WTC11 (cell line): ENCODE measurements around the gene LYPLA2. TPM values are rescaled to one million over a fixed set of nuclear protein-coding genes. Genes with fewer than 3 reads are reported as not detected.

ENCODE experiments used
- ATAC-seq: fragments of 200-7000 bp; cut with Tn5 transposase; 2 replicates; pipeline ENCODE4 v1.10.0; 2021; ENCODE audit warnings: mild to moderate bottlenecking, moderate library complexity
- CTCF ChIA-PET: fragments of 300-600 bp; sonication (Branson Sonifier 250); formaldehyde crosslinking; loops from one replicate; lab custom pipeline; 2021; ENCODE audit warnings: antibody characterized with exemption; lab: Charles Lee
- POLR2A ChIA-PET: fragments of 350-600 bp; sonication (Branson Sonifier 250); formaldehyde crosslinking; loops from one replicate; lab custom pipeline; 2021; ENCODE audit warnings: antibody characterized with exemption; lab: Charles Lee
- DNase-seq: peaks from one replicate; pipeline ENCODE4 v3.0.0; 2021; ENCODE audit warnings: low spot score
- H3K27ac Mint-ChIP-seq: 2 replicates; pipeline ENCODE4 v1.8.0; 2021; ENCODE audit warnings: mixed read lengths
- H3K27me3 Mint-ChIP-seq: 2 replicates; pipeline ENCODE4 v1.8.0; 2021; ENCODE audit warnings: low read depth, mild to moderate bottlenecking, moderate library complexity, mixed read lengths
- H3K36me3 Mint-ChIP-seq: 2 replicates; pipeline ENCODE4 v1.8.0; 2021; ENCODE audit warnings: mixed read lengths
- H3K4me1 Mint-ChIP-seq: 2 replicates; pipeline ENCODE4 v1.8.0; 2022; ENCODE audit warnings: mixed read lengths
- H3K4me3 Mint-ChIP-seq: 2 replicates; pipeline ENCODE4 v1.8.0; 2021; ENCODE audit warnings: mild to moderate bottlenecking, moderate library complexity, mixed read lengths
- H3K9me3 Mint-ChIP-seq: 2 replicates; pipeline ENCODE4 v1.8.0; 2021; ENCODE audit warnings: mixed read lengths
- AFF4 ChIP-seq: sonication (generic); formaldehyde crosslinking; IDR thresholded peaks from 2 replicates; pipeline ENCODE4 v1.8.1; 2023; ENCODE audit warnings: mild to moderate bottlenecking, missing genetic modification reagents, borderline replicate concordance
- ATF1 ChIP-seq: sonication (generic); formaldehyde crosslinking; IDR thresholded peaks from 2 replicates; pipeline ENCODE4 v1.8.1; 2023; ENCODE audit warnings: mild to moderate bottlenecking, moderate library complexity, missing genetic modification reagents
- ATF3 ChIP-seq: sonication (generic); formaldehyde crosslinking; conservative IDR thresholded peaks from 2 replicates; pipeline ENCODE4 v1.8.1; 2022; ENCODE audit warnings: mild to moderate bottlenecking, missing genetic modification reagents
- CTCF ChIP-seq: fragments of 200-600 bp; IDR thresholded peaks from 2 replicates; pipeline ENCODE4 v1.8.0; 2022; ENCODE audit warnings: antibody characterized with exemption
- EMX1 ChIP-seq: fragments of 250-450 bp; sonication (Bioruptor Pico); IDR thresholded peaks from 2 replicates; pipeline ENCODE4 v1.8.0; 2021; ENCODE audit warnings: mild to moderate bottlenecking
- ESRRA ChIP-seq: sonication (generic); formaldehyde crosslinking; IDR thresholded peaks from 2 replicates; pipeline ENCODE4 v1.8.1; 2022; ENCODE audit warnings: mild to moderate bottlenecking, missing genetic modification reagents, borderline replicate concordance
- FOXP4 ChIP-seq: sonication (generic); formaldehyde crosslinking; IDR thresholded peaks from 2 replicates; pipeline ENCODE4 v1.8.0; 2022; ENCODE audit warnings: mild to moderate bottlenecking, missing genetic modification reagents
- GTF2I ChIP-seq: fragments of 250-450 bp; sonication (Bioruptor Pico); conservative IDR thresholded peaks from 2 replicates; pipeline ENCODE4 v1.4.0; 2021; ENCODE audit warnings: mild to moderate bottlenecking
- MAX ChIP-seq: sonication (generic); formaldehyde crosslinking; IDR thresholded peaks from 2 replicates; pipeline ENCODE4 v1.8.0; 2022; ENCODE audit warnings: mild to moderate bottlenecking, missing genetic modification reagents
- NR2C2 ChIP-seq: sonication (generic); formaldehyde crosslinking; IDR thresholded peaks from 2 replicates; pipeline ENCODE4 v1.8.0; 2022; ENCODE audit warnings: mild to moderate bottlenecking, missing genetic modification reagents
- RORB ChIP-seq: fragments of 250-450 bp; sonication (Bioruptor Pico); IDR thresholded peaks from 2 replicates; pipeline ENCODE4 v1.9.0; 2021; ENCODE audit warnings: mild to moderate bottlenecking
- SMAD4 ChIP-seq: sonication (generic); formaldehyde crosslinking; IDR thresholded peaks from 2 replicates; pipeline ENCODE4 v1.8.0; 2022; ENCODE audit warnings: mild to moderate bottlenecking, missing genetic modification reagents
- TCF7 ChIP-seq: sonication (generic); formaldehyde crosslinking; IDR thresholded peaks from 2 replicates; pipeline ENCODE4 v1.8.0; 2022; ENCODE audit warnings: mild to moderate bottlenecking, low read depth, missing genetic modification reagents, moderate library complexity
- TP53 ChIP-seq: sonication (generic); formaldehyde crosslinking; IDR thresholded peaks from 2 replicates; pipeline ENCODE4 v1.8.1; 2023; ENCODE audit warnings: mild to moderate bottlenecking, missing genetic modification reagents
- USF2 ChIP-seq: sonication (generic); formaldehyde crosslinking; IDR thresholded peaks from 2 replicates; pipeline ENCODE4 v1.8.1; 2023; ENCODE audit warnings: mild to moderate bottlenecking, missing genetic modification reagents, moderate library complexity
- ZNF121 ChIP-seq: sonication (generic); formaldehyde crosslinking; IDR thresholded peaks from 2 replicates; pipeline ENCODE4 v1.8.0; 2023; ENCODE audit warnings: missing genetic modification reagents
- ZNF232 ChIP-seq: sonication (generic); formaldehyde crosslinking; IDR thresholded peaks from 2 replicates; pipeline ENCODE4 v1.8.0; 2022; ENCODE audit warnings: mild to moderate bottlenecking, missing genetic modification reagents
- ZNF281 ChIP-seq: sonication (generic); formaldehyde crosslinking; IDR thresholded peaks from 2 replicates; pipeline ENCODE4 v1.8.0; 2023; ENCODE audit warnings: mild to moderate bottlenecking, missing genetic modification reagents
- ZNF396 ChIP-seq: fragments of 250-450 bp; sonication (Bioruptor Pico); IDR thresholded peaks from 2 replicates; pipeline ENCODE4 v1.8.0; 2021; ENCODE audit warnings: mild to moderate bottlenecking, moderate library complexity, borderline replicate concordance
- ZNF423 ChIP-seq: fragments of 250-450 bp; sonication (Bioruptor Pico); IDR thresholded peaks from 2 replicates; pipeline ENCODE4 v2.1.2; 2022; ENCODE audit warnings: mild to moderate bottlenecking, moderate library complexity
- ZNF512 ChIP-seq: sonication (generic); formaldehyde crosslinking; IDR thresholded peaks from 2 replicates; pipeline ENCODE4 v1.8.1; 2022; ENCODE audit warnings: missing genetic modification reagents, borderline replicate concordance
- ZNF671 ChIP-seq: fragments of 250-450 bp; sonication (Bioruptor Pico); IDR thresholded peaks from 2 replicates; pipeline ENCODE4 v1.8.0; 2021; ENCODE audit warnings: mild to moderate bottlenecking
- total RNA-seq: library from RNA; stranded (reverse); gene quantifications from 3 replicates; pipeline ENCODE4 v1.2.3, GENCODE V29; 2021

LYPLA2 gene
- total RNA-seq, 1 experiment from 2014 or later: 164 TPM

- TF ChIP-seq ATF3 (CRISPR knock-in tag) (no peak), ZNF396 (CRISPR knock-in tag) (no peak), ZNF121 (CRISPR knock-in tag) (no peak), MAX (no peak), ESRRA (CRISPR knock-in tag) (no peak)
Measured at GRCh38 chr1:23772854-23773242, 18.1 kb upstream of the LYPLA2 start (continued).

- H3K27ac Mint-ChIP-seq: no peak overlapping the region; the same call in 1 of the 2 replicates
- CTCF ChIA-PET: interaction anchor here (0.8 to 2.0 kb wide), 3 partner anchors 22 to 142 kb away, joined by 3 to 5 read pairs (median 3); partner anchors contain the start of gene GALE
- H3K27me3 Mint-ChIP-seq: no peaks in the 10 kb centered on the region
- H3K4me3 Mint-ChIP-seq: no peak overlapping the region
- no peaks in the 10 kb centered on the region for H3K9me3 Mint-ChIP-seq
- no peaks in the 10 kb centered on the region for H3K36me3 Mint-ChIP-seq
- TF ChIP-seq TP53 (CRISPR knock-in tag) (no peak), MAX (no peak), ZNF423 (CRISPR knock-in tag) (no peak), ZNF281 (CRISPR knock-in tag) (no peak), TCF7 (CRISPR knock-in tag) (no peak), SMAD4 (CRISPR knock-in tag) (no peak), FOXP4 (CRISPR knock-in tag) (no peak), ZNF232 (CRISPR knock-in tag) (no peak), USF2 (CRISPR knock-in tag) (no peak), ZNF512 (CRISPR knock-in tag) (no peak), AFF4 (CRISPR knock-in tag) (no peak), EMX1 (CRISPR knock-in tag) (no peak), NR2C2 (CRISPR knock-in tag) (no peak), GTF2I (CRISPR knock-in tag) (no peak), CTCF (no peak), RORB (no peak), ZNF671 (no peak), ATF1 (no peak)
- POLR2A ChIA-PET: interaction anchor here (0.6 kb wide), 1 partner anchor 299 kb away, joined by 3 read pairs; no protein-coding TSS in a partner anchor
- ATAC-seq: no peak
- peaks cover 14% of the 10 kb centered on the region for H3K4me1 Mint-ChIP-seq
- no peak for DNase-seq
Measured at GRCh38 chr1:23774174-23774880, 16.6 kb upstream of the LYPLA2 start.
